Vagina (tissue), 2 donors: ENCODE results near the gene CETP.

ENCODE experiments used
- POLR2A ChIP-seq, 2 donors: fragments of 450-650 bp; IDR thresholded peaks; one replicate each; pipeline ENCODE4 v1.6.1; 2017; ENCODE audit warnings: antibody characterized with exemption in 2 of 2, mild to moderate bottlenecking in 2 of 2, moderate library complexity in 2 of 2
- TF ChIP-seq, protein P1 (sequence below), 3 experiments: fragments of 450-650 bp in 2 of 3; fragments of 200-600 bp in 1 of 3; sonication (generic) in 1 of 3; IDR thresholded peaks; one replicate each; pipeline ENCODE4 v1.5.1; 2017 to 2019; ENCODE audit warnings: antibody characterized with exemption in 3 of 3, mild to moderate bottlenecking in 2 of 3, moderate library complexity in 2 of 3

DNA sequence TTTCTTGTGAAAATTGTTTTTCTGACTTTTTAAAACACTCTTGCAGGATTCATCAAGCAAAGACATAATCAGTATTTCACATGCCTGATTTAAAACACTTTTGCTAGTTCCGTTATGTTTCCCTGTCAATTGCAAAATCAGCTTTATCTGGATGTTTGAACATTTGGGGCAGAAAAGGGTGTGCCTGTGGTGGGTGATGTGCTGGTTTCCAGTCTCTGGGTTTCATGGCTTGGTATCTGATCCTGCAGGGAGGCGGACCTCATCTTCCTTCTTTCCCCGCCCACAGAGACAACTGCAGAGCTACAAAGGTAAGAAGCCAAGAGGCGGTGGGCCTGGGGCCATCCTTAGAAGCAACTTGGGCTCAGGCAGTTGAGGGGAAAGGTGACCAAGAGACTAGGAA lies 69.4 kb downstream of the CETP start:
- TF ChIP-seq, protein P1, sequence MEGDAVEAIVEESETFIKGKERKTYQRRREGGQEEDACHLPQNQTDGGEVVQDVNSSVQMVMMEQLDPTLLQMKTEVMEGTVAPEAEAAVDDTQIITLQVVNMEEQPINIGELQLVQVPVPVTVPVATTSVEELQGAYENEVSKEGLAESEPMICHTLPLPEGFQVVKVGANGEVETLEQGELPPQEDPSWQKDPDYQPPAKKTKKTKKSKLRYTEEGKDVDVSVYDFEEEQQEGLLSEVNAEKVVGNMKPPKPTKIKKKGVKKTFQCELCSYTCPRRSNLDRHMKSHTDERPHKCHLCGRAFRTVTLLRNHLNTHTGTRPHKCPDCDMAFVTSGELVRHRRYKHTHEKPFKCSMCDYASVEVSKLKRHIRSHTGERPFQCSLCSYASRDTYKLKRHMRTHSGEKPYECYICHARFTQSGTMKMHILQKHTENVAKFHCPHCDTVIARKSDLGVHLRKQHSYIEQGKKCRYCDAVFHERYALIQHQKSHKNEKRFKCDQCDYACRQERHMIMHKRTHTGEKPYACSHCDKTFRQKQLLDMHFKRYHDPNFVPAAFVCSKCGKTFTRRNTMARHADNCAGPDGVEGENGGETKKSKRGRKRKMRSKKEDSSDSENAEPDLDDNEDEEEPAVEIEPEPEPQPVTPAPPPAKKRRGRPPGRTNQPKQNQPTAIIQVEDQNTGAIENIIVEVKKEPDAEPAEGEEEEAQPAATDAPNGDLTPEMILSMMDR (IDR thresholded peaks at IDR 0.05) = no peak
- no peak for TF ChIP-seq POLR2A (IDR thresholded peaks at IDR 0.05)
